ENCODE data around the gene RHBDD2. TPM values are rescaled to one million over a fixed set of nuclear protein-coding genes. Genes with fewer than 3 reads are reported as not detected.
"Not testable (repeated sequence)": the region's sequence is repeated elsewhere in the genome, so short reads cannot be mapped to it uniquely, and the experiment has no call there.

Gene RHBDD2
- total and polyA plus RNA-seq, 10 of the 15 experiments (the other 5 are each of a cell fraction or from before 2014, with no cell fraction given) = 3.9 to 39.8 (median 16.9) TPM

GRCh38 chr7:75889826-75890225, 11.0 kb downstream of the RHBDD2 start (continued):
- TF ChIP-seq RB1 (IDR thresholded peaks at IDR 0.05; ENCODE audit: borderline replicate concordance) (no peak), SKIL (IDR thresholded peaks at IDR 0.05; ENCODE audit: low read depth, poor library complexity, severe bottlenecking) (no peak), ZNF207 (IDR thresholded peaks at IDR 0.05; ENCODE audit: borderline replicate concordance) (no peak), SPI1 (IDR thresholded peaks at IDR 0.05; ENCODE audit: borderline replicate concordance, insufficient read depth, low read depth, low read length) (no peak), RELA (IDR thresholded peaks at IDR 0.05; ENCODE audit: borderline replicate concordance, partially characterized antibody) (no peak), PBX3 (IDR thresholded peaks at IDR 0.05; ENCODE audit: insufficient replicate concordance, low read depth, low read length) (no peak), PML (IDR thresholded peaks at IDR 0.05; ENCODE audit: low read length) (no peak), MXI1 (IDR thresholded peaks at IDR 0.05; ENCODE audit: low read depth, low read length) (no peak), POLR2AphosphoS5 (IDR thresholded peaks at IDR 0.05; ENCODE audit: low read length) (no peak), ZNF24 (IDR thresholded peaks at IDR 0.05) (no peak), MYB (IDR thresholded peaks at IDR 0.05; ENCODE audit: borderline replicate concordance, low read depth, low read length) (no peak)

GRCh38 chr7:75891237-75891636, 12.4 kb downstream of the RHBDD2 start:
- H3K9me3 ChIP-seq (replicated peaks; ENCODE audit: control insufficient read depth, insufficient read depth, low read length); H3K79me2 ChIP-seq (ENCODE audit: control insufficient read depth, insufficient read depth, low read length); FAIRE-seq; SMC1A ChIA-PET (ENCODE audit: uncharacterized antibody, unreplicated experiment); H4K20me1 ChIP-seq (ENCODE audit: control insufficient read depth, insufficient read depth); RAD21 ChIA-PET (ENCODE audit: unreplicated experiment); in situ Hi-C loops (cut with MboI); H3K9ac ChIP-seq (ENCODE audit: control insufficient read depth, insufficient read depth, low read length); DNase-seq (ENCODE audit: low read depth, low spot score); H2AFZ ChIP-seq (ENCODE audit: control insufficient read depth, low read depth, low read length); H3K36me3 ChIP-seq (ENCODE audit: control insufficient read depth in 2 of 2, insufficient read depth in 2 of 2, low read length in 1 of 2); H3K27ac ChIP-seq (ENCODE audit: control insufficient read depth, insufficient read depth); H3K4me2 ChIP-seq (ENCODE audit: control insufficient read depth, insufficient read depth); BruUV-seq (replicated peaks); ATAC-seq; H3K4me3 ChIP-seq; H3K4me1 ChIP-seq (ENCODE audit: control insufficient read depth, insufficient read depth, low read length); H3K27me3 ChIP-seq (replicated peaks in 1 of 2; ENCODE audit: control insufficient read depth in 2 of 2, insufficient read depth in 2 of 2, low read length in 1 of 2); CTCF ChIA-PET; intact Hi-C loops (cut with micrococcal nuclease; ENCODE audit: unreplicated experiment): not testable (repeated sequence)
- POLR2A ChIA-PET = interaction anchor here (0.7 kb wide), 1 partner anchor 260 kb away, joined by 7 read pairs; no protein-coding TSS in a partner anchor
- WGBS (ENCODE audit: insufficient coverage, insufficient replicate concordance, low lambda C conversion rate, missing lambda C conversion rate) = 80% methylated on average over 7 of the region's 7 CpGs

Data from GM12878 (cell line).